Measurements from ENCODE around the gene OR51I1.

DNA sequence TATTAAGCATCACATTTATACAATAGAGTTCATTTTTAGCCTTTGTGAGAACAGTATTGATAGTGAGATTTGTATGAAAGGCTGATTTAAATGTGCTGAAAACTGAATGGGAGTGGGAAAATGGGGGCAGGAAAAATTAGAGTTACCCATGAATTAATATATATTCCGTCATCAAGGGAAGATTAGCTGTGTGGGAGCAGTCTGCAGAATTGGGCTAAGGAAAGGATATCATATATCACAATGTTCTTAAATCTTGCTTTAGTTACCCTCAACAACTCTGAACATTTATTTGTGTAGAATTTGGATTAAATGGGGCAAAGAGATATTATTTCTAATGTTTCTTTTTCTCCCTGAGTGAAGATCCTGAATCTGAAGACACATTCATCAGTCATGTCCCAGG is 19.5 kb downstream of the OR51I1 start, which contains the start of gene OR51Q1:
- TF ChIP-seq CTCF (IDR thresholded peaks at IDR 0.05) (no peak), EP300 (IDR thresholded peaks at IDR 0.05) (no peak)

Data from ovary (tissue), 3 donors.